Effector CD8-positive, alpha-beta T cell (primary cell): ENCODE results near the gene CTF1.

ENCODE experiments used
- DNase-seq: peaks from one replicate; lab custom pipeline; 2025; lab: John Stamatoyannopoulos, UW

CTF1 gene

GRCh38 chr16:30910427-30911029 lies 14.1 kb downstream of the CTF1 start:
- DNase-seq, result no peak

- DNase-seq, result no peak
Observed at GRCh38 chr16:30912794-30913412, 16.5 kb downstream of the CTF1 start.

GRCh38 chr16:30914830-30915229 lies 18.4 kb downstream of the CTF1 start:
- DNase-seq, result no peak

- no peak for DNase-seq
Observed at GRCh38 chr16:30918614-30919013, 22.2 kb downstream of the CTF1 start.

GRCh38 chr16:30920891-30921290 lies 24.5 kb downstream of the CTF1 start:
- no peak for DNase-seq

- DNase-seq, result no peak
Observed at GRCh38 chr16:30921459-30921747, 25.0 kb downstream of the CTF1 start.

- peak; percentile 85 for DNase-seq
Observed at GRCh38 chr16:30921748-30922419, 25.5 kb downstream of the CTF1 start.

- DNase-seq, result peak; percentile 99
Observed at GRCh38 chr16:30922420-30922959, 26.1 kb downstream of the CTF1 start.

- peak; percentile 91 for DNase-seq
Observed at GRCh38 chr16:30922960-30923535, 26.6 kb downstream of the CTF1 start.

- DNase-seq, result peak; percentile 25
Observed at GRCh38 chr16:30923554-30924075, 27.2 kb downstream of the CTF1 start, which contains the start of gene FBXL19. Gene FBXL19 (plus strand): TSS chr16:30923572. CDS start chr16:30925755, 2,183 bp downstream.

GRCh38 chr16:30924076-30924912 lies 27.9 kb downstream of the CTF1 start:
- no peak for DNase-seq

GRCh38 chr16:30924913-30925631 lies 28.7 kb downstream of the CTF1 start:
- no peak for DNase-seq

GRCh38 chr16:30925632-30925987 lies 29.2 kb downstream of the CTF1 start:
- DNase-seq, result no peak

GRCh38 chr16:30925995-30926811 lies 29.8 kb downstream of the CTF1 start:
- no peak for DNase-seq

GRCh38 chr16:30926937-30927788 lies 30.7 kb downstream of the CTF1 start:
- DNase-seq, result no peak

- DNase-seq, result no peak
Observed at GRCh38 chr16:30927789-30928378, 31.5 kb downstream of the CTF1 start.

GRCh38 chr16:30928390-30928789 lies 32.0 kb downstream of the CTF1 start:
- DNase-seq, result no peak

GRCh38 chr16:30929167-30929566 lies 32.8 kb downstream of the CTF1 start:
- no peak for DNase-seq

- DNase-seq, result no peak
Observed at GRCh38 chr16:30930160-30930571, 33.8 kb downstream of the CTF1 start.
